ENCODE data around the gene DOK6.

DOK6 gene

GRCh38 chr18:69725855-69726508, 325.3 kb downstream of the DOK6 start:
- TF ChIP-seq ZFX (IDR thresholded peaks at IDR 0.05) = no peak
- TF ChIP-seq CTCF (conservative IDR thresholded peaks at IDR 0.05) = no peak
- no peak overlapping the region for H3K27ac ChIP-seq

- no peak overlapping the region for H3K27ac ChIP-seq
- TF ChIP-seq CTCF (conservative IDR thresholded peaks at IDR 0.05) (no peak), ZFX (IDR thresholded peaks at IDR 0.05) (no peak)
Observed at GRCh38 chr18:69727912-69728572, 327.4 kb downstream of the DOK6 start.

GRCh38 chr18:69730664-69731063, 330.0 kb downstream of the DOK6 start:
- H3K27ac ChIP-seq = no peak overlapping the region
- TF ChIP-seq CTCF (conservative IDR thresholded peaks at IDR 0.05) = no peak
- no peak for TF ChIP-seq ZFX (IDR thresholded peaks at IDR 0.05)

GRCh38 chr18:69734536-69734935, 333.8 kb downstream of the DOK6 start:
- TF ChIP-seq ZFX (IDR thresholded peaks at IDR 0.05) (no peak), CTCF (conservative IDR thresholded peaks at IDR 0.05) (no peak)
- H3K27ac ChIP-seq = no peak overlapping the region

DNA sequence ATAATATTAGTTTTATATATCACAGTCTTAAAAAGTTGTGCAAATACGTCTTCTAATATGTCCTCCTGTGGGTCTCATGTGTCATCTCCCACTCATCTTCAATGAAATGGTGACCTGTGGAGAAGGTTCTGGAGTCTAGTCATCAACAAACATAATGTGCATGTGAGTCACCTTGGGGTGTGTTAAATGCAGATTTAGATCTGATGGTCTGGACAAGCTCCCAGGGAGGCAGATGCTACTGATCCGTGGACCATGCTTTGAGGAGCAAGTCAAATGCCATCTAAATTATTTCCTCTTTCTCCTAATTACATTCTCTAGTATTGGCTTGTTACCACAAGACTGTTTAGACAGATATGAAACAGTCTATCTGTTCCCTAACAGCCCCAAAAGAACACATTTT, 336.0 kb downstream of the DOK6 start:
- no peak for TF ChIP-seq ZFX (IDR thresholded peaks at IDR 0.05)
- no peak for TF ChIP-seq CTCF (conservative IDR thresholded peaks at IDR 0.05)

GRCh38 chr18:69737851-69738250, 337.2 kb downstream of the DOK6 start:
- H3K27ac ChIP-seq = no peak overlapping the region
- TF ChIP-seq ZFX (IDR thresholded peaks at IDR 0.05) = no peak
- TF ChIP-seq CTCF (conservative IDR thresholded peaks at IDR 0.05) = no peak

More for the DNA sequence above, 336.0 kb downstream of the DOK6 start:
- H3K27ac ChIP-seq = no peak overlapping the region

GRCh38 chr18:69747388-69747787, 346.7 kb downstream of the DOK6 start:
- H3K27ac ChIP-seq = no peak overlapping the region
- no peak for TF ChIP-seq ZFX (IDR thresholded peaks at IDR 0.05)
- no peak for TF ChIP-seq CTCF (conservative IDR thresholded peaks at IDR 0.05)
